Measurements from ENCODE around the gene CDC45. TPM values are rescaled to one million over a fixed set of nuclear protein-coding genes. Genes with fewer than 3 reads are reported as not detected.

Gene CDC45
- total RNA-seq, 1 donor from 2014 or later: 0.65 TPM

DNA sequence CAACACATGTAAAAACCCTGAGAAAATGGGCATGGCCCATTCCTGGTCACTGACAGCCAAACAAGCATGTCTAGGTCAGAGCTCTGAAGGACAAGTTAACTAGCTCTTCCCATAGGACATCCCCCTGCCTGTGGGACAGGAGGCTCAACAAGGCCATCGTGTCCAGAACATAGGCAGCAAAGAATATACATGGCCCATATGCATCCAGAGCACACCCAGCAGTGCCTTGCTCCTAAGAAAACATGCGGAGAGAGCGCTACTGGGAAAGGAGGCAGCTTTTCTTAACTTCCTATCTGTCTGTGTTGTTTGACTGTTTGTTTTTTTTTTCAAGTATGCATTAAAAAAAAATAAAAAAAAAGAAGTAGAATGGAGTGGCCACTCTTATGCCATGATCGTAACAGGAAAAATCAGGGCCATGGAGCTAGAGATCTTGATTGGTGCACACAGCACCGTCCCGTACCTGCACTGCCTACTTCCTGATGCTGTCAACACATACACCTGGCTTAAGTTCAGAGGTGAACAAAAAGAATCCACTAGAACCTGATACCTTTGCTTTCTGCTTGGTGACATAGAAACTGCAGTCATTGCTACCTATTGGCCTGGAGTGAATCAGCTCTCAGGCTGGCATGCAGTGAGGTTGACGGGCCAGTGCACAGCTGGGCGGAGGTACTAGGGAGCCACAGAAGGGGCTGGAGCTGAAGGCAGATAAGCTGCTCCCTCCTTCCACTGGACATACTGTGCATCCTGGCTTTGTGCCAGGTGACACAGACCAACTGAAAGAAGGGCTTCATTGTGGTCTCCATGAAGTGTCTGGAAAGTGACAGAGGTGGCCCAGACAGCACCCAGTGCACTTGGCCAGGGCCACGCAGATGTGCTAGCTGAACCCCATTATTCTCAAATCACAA lies 12.6 kb upstream of the CDC45 start:
- no peak for DNase-seq (ENCODE audit: low spot score)
- ATAC-seq: no peak

DNA sequence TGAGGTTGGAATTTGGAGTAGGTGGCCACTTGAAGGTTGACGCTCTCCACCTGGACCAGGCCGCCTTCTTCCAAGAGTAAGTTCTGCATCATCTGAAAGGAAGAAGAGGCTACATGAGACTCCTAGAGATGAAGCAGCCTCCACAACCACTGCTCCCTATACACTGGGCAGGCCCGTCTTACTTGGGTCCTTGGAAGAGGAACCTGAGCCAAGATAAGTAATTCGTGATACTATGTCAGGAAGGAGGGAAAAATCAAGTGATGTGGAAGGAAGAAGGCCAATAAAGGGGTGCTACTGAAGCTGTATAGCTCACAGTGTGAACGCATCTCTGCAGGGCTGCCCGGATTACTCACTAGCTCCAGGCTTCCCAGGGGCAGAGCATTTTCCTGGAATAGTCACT lies 11.8 kb upstream of the CDC45 start:
- DNase-seq (ENCODE audit: low spot score): no peak
- no peak for ATAC-seq

DNA sequence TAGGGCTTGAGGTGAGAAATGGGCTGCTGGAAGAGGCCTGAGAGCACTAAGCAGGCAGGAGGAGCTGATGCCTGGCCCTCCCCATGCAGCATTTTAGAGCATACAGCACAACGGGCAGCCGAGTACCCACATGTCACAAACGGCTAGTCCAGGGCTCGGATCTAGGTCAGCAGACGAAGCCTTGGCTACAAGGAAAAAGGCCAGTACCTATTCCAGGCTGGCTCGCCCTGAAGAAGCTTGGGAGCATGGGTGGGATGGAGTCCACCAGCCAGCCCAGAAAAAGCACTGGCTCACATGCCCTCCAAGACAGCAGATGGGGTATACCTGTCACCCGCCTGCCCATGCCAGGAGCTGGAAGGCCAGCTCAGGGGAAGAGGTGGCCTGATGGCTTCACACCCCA lies 10.3 kb upstream of the CDC45 start:
- DNase-seq (ENCODE audit: low spot score): no peak
- ATAC-seq: no peak

DNA sequence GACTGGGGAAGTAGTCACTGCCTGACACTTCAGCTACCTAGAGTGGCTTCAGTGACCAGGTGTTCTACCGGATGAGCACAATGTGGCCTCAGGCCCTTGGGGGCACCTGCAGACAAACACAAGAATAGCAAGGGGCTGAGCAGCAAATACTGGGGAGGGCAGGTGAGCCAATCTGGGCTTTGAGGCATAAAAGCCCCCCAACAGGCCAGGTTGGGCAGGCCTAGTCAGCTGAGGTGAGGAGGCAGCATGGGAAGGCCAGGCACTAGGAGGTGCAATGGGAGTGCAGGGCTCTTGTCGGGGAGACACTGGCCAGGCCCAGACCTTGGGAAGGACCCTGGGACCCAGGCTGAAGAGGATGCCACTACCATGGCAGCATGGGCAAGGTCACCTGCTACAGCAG lies 9.7 kb upstream of the CDC45 start:
- no peak for DNase-seq (ENCODE audit: low spot score)

DNA sequence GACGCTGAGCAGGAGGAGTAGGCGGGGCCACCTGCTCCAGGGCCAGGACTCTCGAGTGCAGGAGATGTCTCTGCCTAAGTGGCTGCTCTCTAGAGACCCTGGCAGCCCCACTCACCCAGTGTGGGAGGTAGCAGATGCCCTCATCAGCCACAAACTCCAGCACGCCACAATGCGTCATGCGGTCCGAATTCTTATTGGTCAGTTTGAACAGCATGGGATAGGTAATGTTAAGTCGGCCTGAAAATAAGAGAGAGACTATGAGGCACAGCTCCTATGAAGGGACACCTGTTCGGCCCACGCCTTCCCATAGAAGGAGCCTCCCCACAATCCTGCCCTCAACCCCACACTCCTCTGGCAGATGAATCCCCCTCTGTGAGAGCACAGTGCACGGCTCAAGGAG lies 8.1 kb upstream of the CDC45 start:
- ATAC-seq: no peak

More for the DNA sequence above, 9.7 kb upstream of the CDC45 start:
- no peak for ATAC-seq

DNA sequence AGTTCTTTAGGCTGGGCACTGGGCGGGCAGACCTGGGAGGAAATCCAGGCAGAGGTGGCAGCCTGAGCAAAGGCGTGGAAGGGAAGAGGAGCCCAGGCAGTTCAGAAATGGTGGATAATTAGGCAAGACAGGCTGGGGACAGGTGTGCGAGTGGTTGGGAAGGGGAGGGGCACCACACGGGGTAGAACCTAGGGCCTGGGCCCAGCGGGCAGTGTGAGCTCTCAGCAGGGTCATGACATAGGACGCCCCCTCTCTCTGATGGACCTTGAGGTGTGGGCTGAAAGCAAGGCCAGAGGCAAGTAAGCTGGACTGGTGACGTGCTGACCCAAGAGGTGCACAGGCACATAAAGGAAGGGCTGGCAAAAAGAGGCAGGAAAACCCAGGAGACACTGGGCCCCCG lies 7.5 kb upstream of the CDC45 start:
- ATAC-seq: no peak
- no peak for DNase-seq (ENCODE audit: low spot score)

More for the DNA sequence above, 8.1 kb upstream of the CDC45 start:
- no peak for DNase-seq (ENCODE audit: low spot score)

DNA sequence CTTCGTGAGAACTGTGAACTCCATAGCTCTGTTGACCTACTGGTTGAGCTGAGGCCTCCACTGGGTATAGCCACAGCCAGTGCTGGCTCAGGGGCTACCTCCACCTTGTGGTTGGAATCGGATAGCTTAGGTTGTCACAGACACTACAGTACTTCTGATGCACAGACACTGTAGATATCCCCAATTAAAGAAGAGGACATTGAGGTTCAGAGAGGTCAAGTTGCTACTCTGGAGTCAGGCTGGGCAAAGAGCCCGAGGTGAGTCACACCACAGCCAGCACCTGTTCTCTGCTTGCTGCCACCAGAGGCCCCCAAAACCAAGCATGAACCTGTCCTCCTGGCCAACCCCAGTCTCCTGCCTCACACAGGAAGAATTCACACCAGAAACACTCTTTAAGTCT lies 6.1 kb upstream of the CDC45 start:
- ATAC-seq (no peak), DNase-seq (ENCODE audit: low spot score) (no peak)

DNA sequence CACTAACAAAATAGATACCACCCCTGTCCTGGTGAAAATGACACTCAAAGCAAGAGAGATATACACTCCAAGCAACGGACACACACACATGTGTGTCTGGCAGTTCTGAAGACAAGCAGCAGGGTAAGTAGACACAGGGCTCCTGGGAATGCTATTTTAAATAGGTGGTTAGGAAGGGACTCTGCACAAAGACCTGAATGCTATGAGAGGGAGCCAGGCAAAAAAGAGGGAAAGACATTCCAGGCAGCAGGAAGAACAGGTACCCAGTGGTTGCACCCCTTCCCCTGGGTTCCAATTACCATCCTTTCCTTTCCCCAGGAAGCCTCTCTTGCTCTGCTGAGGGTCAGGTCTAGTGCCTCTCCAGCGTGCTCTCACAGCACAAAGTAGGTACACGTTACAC lies 3.7 kb upstream of the CDC45 start:
- DNase-seq (ENCODE audit: low spot score): no peak
- no peak for ATAC-seq

DNA sequence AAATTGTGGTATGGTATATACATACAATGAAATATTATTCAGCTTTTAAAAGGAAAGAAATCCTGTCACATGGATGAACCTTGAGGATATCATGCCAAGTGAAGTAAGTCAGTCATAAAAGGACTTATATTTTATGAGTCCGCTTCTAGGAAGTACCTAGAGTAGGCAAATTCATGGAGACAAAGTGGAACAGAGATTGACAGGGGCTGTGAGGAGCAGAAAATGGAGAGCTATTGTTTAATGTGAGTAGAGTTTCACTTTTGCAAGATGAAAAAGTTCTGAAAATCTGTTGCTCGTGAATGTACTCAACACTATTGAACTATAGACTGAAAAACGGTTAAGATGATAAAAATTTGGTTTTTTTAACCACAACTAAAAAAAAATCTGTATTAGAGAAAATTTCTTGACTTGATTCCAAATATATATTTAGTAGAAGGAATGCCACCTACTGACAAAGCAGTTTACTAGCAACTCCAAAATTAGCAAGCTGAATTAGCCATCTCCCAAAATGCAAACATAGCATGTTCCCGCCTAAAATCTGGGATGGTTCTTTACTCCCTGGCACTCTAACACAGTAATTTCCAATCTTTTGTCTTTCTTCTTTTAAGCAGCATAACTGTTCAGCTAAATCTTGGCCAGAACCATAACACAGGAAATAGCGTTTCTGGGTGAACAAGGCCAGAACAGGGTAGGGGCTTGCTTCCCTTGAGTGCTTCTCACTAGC lies 2.2 kb upstream of the CDC45 start:
- DNase-seq (ENCODE audit: low spot score) (no peak), ATAC-seq (no peak)

DNA sequence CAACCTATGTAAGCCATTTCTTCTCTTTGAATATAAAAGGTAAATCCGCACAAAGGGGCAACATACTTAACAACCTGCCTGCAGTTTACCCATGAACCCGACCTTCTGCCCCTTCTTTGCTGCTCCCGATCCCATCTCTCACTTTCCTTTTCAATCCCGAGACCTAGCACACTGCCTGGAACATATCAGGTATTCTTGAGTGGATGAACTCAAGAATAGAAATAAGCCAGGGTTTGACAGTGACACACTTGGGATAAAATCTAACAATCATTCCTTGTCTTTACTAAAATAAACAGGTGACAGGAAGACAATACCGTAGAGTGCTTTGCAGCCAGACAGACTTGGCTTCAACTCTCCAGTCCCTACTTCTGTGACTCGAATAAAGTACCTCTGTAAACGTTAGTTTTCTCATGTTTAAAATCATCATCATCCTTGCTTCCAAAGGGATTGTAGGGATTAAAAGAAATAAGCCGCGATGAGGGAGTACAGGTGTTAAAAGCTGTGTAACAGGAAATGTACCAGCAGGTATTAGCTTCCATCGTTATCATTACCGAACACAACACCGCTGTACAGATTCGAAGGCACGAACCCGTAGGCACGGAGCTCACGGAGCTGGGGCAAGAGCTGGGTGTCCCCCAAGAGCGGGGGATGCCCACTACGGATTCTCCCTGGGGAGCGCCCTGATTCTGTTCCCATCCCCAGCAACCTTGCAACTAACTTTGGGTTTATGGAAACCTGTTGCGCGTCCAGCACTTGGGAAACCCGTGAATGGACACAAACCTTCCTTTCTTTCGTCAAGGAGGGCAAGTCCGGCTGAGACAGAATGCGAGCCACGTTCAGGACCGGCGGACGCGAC lies 1.4 kb upstream of the CDC45 start:
- DNase-seq (ENCODE audit: low spot score) (no peak), ATAC-seq (peak; percentile 2)

DNA sequence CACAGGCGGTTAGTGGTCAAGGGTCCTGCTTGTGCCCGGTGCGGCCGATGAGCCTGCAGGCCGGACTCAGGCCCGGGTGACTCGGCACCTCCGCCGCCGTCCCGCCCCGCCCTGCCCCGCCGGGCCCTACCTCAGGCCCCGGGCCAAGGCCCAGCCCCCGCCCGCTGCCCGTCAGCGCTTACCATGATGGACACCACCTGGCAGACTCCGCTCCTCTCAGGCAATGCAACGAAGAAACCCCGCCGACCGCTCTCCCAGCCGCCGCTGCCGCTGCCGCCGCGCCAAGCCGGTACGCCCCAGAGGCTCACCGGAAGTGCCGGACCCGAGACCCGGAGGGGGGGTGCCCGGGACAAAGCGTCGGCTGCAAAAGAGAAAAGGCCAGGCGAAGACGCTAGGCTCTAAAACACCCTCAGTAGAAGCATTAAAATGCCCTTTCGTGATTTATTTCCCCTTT lies 792 bp upstream of the CDC45 start, which contains the start of gene UFD1:
Gene UFD1, minus strand, starts transcription at position 293 of the 454 bp plus-strand sequence. Its CDS starts 108 bp downstream, at position 185.
- ATAC-seq (peak; percentile 80), DNase-seq (ENCODE audit: low spot score) (peak; percentile 88)

DNA sequence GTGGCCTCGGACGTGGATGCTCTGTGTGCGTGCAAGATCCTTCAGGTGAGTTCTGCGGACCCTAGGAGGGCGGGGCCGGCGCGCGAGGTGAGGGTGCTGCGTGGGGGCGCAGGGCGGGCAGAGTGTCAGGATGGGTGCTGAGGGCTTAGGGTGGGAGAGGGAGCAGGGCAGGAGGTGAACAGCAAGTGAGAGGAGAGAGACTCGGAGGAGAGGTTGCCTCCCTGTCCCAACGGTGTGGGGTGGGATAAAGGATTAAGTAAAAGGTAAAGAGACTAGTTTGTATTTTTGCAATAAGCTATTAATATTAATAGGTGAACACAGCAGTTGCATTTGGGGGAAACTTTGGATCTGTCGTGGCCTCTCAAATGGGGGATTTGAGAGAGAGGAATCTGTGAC lies 451 bp downstream of the CDC45 start:
- ATAC-seq (no peak), DNase-seq (ENCODE audit: low spot score) (no peak)

DNA sequence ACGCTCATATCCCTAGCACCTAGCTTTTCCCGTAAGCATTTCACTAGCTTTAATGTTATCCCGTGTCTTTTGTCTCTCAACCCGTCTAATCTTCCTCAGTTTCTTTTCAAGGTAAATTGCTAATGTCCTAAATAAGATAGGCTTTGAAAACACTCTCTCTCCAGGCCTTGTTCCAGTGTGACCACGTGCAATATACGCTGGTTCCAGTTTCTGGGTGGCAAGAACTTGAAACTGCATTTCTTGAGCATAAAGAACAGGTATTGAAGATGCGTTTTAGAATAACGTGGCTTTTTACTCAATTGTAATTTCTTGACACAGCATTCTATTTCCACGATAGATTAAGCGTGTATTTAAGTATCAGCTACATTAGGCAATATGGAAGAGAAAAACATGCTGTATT lies 1.1 kb downstream of the CDC45 start:
- no peak for DNase-seq (ENCODE audit: low spot score)
- ATAC-seq: no peak

DNA sequence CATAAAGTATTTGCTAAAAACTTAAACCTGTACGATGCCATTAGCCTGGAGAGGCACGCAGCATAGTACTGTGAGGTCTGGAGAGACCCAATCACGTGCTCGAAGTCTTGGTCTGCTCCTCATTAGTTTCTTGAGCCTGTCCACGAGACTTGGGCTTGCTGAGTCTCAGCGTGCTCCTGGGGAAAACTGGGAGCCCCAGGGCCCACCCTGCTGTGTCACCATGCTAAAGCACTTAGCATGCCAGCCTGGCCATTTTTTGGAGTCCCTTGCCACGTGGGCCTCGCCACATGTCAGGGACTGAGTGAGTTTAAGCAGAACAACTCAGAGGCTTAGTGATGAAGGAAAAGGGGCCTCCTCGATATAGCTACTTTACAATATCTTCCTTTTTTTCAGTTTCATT lies 2.6 kb downstream of the CDC45 start:
- ATAC-seq (no peak), DNase-seq (ENCODE audit: low spot score) (no peak)

DNA sequence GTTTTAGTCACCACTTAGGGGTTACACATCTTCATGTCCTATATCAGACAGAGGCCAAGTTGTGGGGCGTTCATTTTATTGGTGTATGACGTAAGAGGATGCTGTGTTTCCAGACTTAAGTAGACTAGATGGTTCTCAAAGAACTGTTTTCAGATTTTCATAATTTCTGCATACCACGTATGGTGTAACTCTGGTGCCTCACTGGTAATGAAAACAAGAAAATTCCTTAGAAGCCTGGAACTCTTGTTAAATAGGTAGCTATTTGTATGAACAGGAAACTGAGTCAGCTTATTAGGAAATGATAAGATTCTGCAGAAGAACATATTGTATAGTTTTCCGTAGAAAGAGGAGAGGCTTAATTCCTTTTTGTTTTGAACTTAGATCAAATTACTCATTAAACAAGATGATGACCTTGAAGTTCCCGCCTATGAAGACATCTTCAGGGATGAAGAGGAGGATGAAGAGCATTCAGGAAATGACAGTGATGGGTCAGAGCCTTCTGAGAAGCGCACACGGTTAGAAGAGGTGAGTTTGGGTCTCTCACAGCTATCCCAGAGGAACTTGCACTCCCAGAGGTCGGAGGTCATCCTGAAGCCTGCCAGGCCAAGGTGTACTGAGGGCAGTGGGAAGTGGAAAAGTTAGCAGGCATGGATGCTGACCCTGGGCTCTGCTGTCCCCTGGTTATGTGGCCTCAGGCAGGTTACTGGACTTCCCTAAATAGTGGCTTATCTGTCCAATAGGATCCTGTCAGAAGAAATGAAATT lies 3.9 kb downstream of the CDC45 start:
- ATAC-seq (no peak), DNase-seq (ENCODE audit: low spot score) (no peak)

DNA sequence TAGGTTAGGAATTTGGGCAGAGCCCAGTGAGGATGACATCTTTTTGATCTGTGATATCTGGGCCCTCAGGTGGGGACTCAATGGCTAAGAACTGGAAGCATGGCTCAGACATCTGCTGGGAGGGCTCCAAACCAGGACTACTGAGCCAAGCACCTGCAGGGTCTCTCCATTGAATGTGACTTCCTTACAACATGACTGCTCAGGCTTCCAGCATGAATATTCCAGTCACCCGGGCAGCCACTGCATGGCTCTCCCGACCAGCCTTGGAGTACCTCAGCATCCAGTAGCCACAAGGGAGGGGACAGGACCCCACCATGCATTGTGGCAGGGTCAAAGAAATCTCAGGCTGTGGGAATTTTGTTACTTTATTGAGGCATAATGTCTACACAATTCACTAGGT lies 8.6 kb downstream of the CDC45 start:
- no peak for DNase-seq (ENCODE audit: low spot score)
- ATAC-seq: no peak

DNA sequence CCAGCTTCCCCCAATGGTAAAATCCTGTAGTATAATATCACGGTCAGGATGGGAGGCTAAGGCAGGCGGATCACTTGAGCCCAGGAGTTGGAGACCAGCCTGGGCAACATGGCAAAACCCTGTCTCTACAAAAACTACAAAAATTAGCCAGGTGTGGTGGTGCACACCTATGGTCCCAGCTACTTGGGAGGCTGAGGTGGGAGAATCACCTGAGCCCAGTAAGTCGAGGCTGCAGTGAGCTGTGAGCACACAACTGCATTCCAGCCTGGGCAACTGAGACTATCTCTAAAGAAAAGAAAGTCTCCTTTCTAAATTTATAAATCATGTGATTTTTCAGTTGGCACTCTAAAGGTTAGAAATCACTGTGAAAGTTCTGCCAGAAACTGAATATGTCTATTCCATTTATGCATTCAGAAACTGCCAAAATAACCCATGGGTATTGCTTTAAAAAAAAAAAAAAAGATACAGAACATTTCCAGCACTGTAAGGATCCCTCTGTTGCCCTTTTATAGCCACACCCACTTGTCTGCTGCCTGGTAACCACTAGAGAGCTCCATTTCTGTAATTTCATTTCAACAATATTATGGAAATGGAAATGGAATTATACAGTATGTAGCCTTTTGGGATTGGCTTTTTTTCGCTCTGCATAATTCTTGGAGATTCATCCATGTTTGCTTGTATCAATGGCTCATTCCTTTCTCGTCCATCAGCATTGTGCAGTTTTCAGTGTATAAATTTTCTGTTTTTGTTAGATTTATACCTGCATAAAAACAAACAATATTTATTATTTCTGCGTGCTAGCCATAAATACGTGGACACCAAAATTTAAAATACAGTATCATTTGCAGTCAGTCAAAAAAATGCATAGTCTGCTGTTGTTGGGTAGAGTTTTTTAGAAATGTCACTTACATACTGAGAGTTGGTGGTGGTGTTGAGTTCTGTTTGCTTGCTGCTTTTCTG lies 9.4 kb downstream of the CDC45 start:
- no peak for DNase-seq (ENCODE audit: low spot score)
- ATAC-seq: peak; percentile 65

DNA sequence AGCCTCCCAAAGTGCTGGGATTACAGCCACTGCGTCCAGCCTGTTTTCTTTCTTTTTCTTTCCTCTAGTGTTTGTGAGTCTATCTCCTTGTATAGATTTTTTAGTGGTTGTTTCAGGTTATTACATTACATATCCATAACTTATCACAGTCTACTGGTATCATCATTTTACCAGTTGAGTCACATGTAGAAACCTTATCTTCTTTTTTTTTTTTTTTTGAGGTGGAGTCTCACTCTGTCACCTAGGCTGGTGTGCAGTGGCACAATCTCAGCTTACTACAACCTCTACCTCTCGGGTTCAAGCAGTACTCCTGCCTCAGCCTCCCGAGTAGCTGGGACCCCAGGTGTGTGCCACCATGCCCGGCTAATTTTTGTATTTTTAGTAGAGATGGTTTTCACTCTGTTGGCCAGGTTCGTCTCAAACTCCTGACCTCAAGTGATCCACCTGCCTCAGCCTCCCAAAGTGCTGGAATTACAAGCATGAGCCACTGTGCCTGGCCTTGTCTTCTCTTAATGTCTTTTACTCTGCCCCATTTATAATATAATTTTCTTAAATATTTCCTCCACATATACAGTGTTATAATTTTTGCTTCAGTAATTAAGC lies 11.0 kb downstream of the CDC45 start:
- DNase-seq (ENCODE audit: low spot score): no peak
- ATAC-seq: no peak

All from left lobe of liver (tissue), 2 donors.